H1 (cell line): ENCODE measurements around the gene TAB3.

ENCODE experiments used
- BRCA1 ChIP-seq: IDR thresholded peaks from 2 replicates; pipeline ENCODE4 v1.6.1; 2012; ENCODE audit warnings: low read depth, low read length, improper control_type of control experiment
- CTCF ChIP-seq, 3 experiments: IDR thresholded peaks; 1 replicate in 2 of 3; 2 replicates in 1 of 3; pipeline versions ENCODE4 v1.5.1 to v1.6.1; 2011; ENCODE audit warnings: low read length in 3 of 3, mild to moderate bottlenecking in 3 of 3, inconsistent platforms in 2 of 3, low read depth in 1 of 3, moderate library complexity in 1 of 3; ENCODE audit not compliant: insufficient read depth in 1 of 3; ENCODE audit errors: control extremely low read depth in 1 of 3
- EZH2 ChIP-seq: fragments of 200-600 bp; sonication (generic); IDR thresholded peaks from 2 replicates; pipeline ENCODE4 v1.7.1; 2012; ENCODE audit warnings: low read depth, mild to moderate bottlenecking, moderate library complexity, low read length, inconsistent platforms; ENCODE audit not compliant: severe bottlenecking
- GABPA ChIP-seq: IDR thresholded peaks from 2 replicates; pipeline ENCODE4 v1.6.1; 2011; ENCODE audit warnings: mild to moderate bottlenecking, low read length, moderate library complexity, borderline replicate concordance; ENCODE audit not compliant: insufficient read depth
- POLR2AphosphoS5 ChIP-seq: IDR thresholded peaks from 2 replicates; pipeline ENCODE4 v1.6.1; 2011; ENCODE audit warnings: low read depth, low read length
- USF2 ChIP-seq: IDR thresholded peaks from 2 replicates; pipeline ENCODE4 v1.6.1; 2011; ENCODE audit warnings: low read length, improper control_type of control experiment

- no peak for TF ChIP-seq EZH2
- no peak for TF ChIP-seq USF2
- TF ChIP-seq POLR2AphosphoS5, result no peak
- TF ChIP-seq GABPA, result no peak
- TF ChIP-seq BRCA1, result no peak
- TF ChIP-seq CTCF (IDR thresholded peaks at IDR 0.05; ENCODE audit: control extremely low read depth in 1 of 3, insufficient read depth in 1 of 3, low read depth in 1 of 3, low read length in 3 of 3), result no peak
These were observed 95.3 kb downstream of the TAB3 start for GRCh38 chrX:30793767-30794103.
